ENCODE results near the gene PKN1. TPM values are rescaled to one million over a fixed set of nuclear protein-coding genes. Genes with fewer than 3 reads are reported as not detected.

Gene PKN1
- total and polyA plus RNA-seq, 10 of the 15 experiments (the other 5 are each of a cell fraction or from before 2014, with no cell fraction given), result 1.0 to 189 (median 52.7) TPM

- TF ChIP-seq, protein P1, sequence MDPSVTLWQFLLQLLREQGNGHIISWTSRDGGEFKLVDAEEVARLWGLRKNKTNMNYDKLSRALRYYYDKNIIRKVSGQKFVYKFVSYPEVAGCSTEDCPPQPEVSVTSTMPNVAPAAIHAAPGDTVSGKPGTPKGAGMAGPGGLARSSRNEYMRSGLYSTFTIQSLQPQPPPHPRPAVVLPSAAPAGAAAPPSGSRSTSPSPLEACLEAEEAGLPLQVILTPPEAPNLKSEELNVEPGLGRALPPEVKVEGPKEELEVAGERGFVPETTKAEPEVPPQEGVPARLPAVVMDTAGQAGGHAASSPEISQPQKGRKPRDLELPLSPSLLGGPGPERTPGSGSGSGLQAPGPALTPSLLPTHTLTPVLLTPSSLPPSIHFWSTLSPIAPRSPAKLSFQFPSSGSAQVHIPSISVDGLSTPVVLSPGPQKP (IDR thresholded peaks at IDR 0.05; ENCODE audit: low read depth, low read length), result no peak
- TF ChIP-seq TAF1 (IDR thresholded peaks at IDR 0.05; ENCODE audit: borderline replicate concordance, low read depth, low read length), result no peak
- no peak for TF ChIP-seq YY1 (IDR thresholded peaks at IDR 0.05; ENCODE audit: low read depth, low read length)
- TF ChIP-seq RAD51 (IDR thresholded peaks at IDR 0.05), result no peak
- TF ChIP-seq BACH1 (IDR thresholded peaks at IDR 0.05; ENCODE audit: borderline replicate concordance), result no peak
- no peak for TF ChIP-seq CHD2 (IDR thresholded peaks at IDR 0.05; ENCODE audit: borderline replicate concordance, low read depth, low read length)
- TF ChIP-seq MTA2 (IDR thresholded peaks at IDR 0.05; ENCODE audit: low read depth), result no peak
These were observed 37.1 kb downstream of the PKN1 start (continued) for GRCh38 chr19:14470031-14470876.

GRCh38 chr19:14471436-14472187, 38.5 kb downstream of the PKN1 start:
- no TSS peak for BruUV-seq (replicated peaks)
- intact Hi-C loops (cut with micrococcal nuclease; ENCODE audit: unreplicated experiment), result loop anchor here (5.0 to 10.0 kb wide), 3 partner anchors 39 to 117 kb away; partner anchors contain the start of genes DDX39A and PKN1
- Histone ChIP-seq H3K36me3 (ENCODE audit: control insufficient read depth in 2 of 2, insufficient read depth in 2 of 2, low read length in 1 of 2) (peaks cover 3 to 7% of the 10 kb centered on the region in 2 experiments; a peak in 3 of 4 replicates), H3K27me3 (replicated peaks in 1 of 2; ENCODE audit: control insufficient read depth in 2 of 2, insufficient read depth in 2 of 2, low read length in 1 of 2) (peaks cover 5 to 6% of the 10 kb centered on the region in 2 experiments; a peak in 3 of 4 replicates), H2AFZ (ENCODE audit: control insufficient read depth, low read depth, low read length) (no peak overlapping the region), H3K4me1 (ENCODE audit: control insufficient read depth, insufficient read depth, low read length) (no peaks in the 10 kb centered on the region), H3K79me2 (ENCODE audit: control insufficient read depth, insufficient read depth, low read length) (no peaks in the 10 kb centered on the region), H3K9ac (ENCODE audit: control insufficient read depth, insufficient read depth, low read length) (no peak overlapping the region), H3K4me2 (ENCODE audit: control insufficient read depth, insufficient read depth) (no peak overlapping the region), H4K20me1 (ENCODE audit: control insufficient read depth, insufficient read depth) (no peaks in the 10 kb centered on the region; the same call in 1 of the 2 replicates), H3K9me3 (replicated peaks; ENCODE audit: control insufficient read depth, insufficient read depth, low read length) (no peaks in the 10 kb centered on the region), H3K4me3 (no peak overlapping the region), H3K27ac (ENCODE audit: control insufficient read depth, insufficient read depth) (no peak overlapping the region)
- no peak for ATAC-seq
- FAIRE-seq, result no peak
- POLR2A ChIA-PET, result no interaction called here
- in situ Hi-C loops (cut with MboI), result no loop called here
- RAD21 ChIA-PET (ENCODE audit: unreplicated experiment), result interaction anchor here (0.9 to 1.4 kb wide), 2 partner anchors 41 to 110 kb away, joined by 3 to 4 read pairs; no protein-coding TSS in a partner anchor
- 80% methylated on average over 33 of the region's 46 CpGs for WGBS (ENCODE audit: insufficient coverage, insufficient replicate concordance, low lambda C conversion rate, missing lambda C conversion rate)
- CTCF ChIA-PET, result interaction anchor here (0.6 to 2.0 kb wide), 14 partner anchors 9 to 335 kb away, joined by 3 to 15 read pairs (median 4); partner anchors contain the start of gene PKN1
- no peak for DNase-seq (ENCODE audit: low read depth, low spot score)
- SMC1A ChIA-PET (ENCODE audit: uncharacterized antibody, unreplicated experiment), result interaction anchor here (0.7 kb wide), 1 partner anchor 110 kb away, joined by 3 read pairs; no protein-coding TSS in a partner anchor
- TF ChIP-seq IKZF1 (conservative IDR thresholded peaks at IDR 0.05) (no peak), TBL1XR1 (IDR thresholded peaks at IDR 0.05; ENCODE audit: low read depth, low read length) (no peak), NR2C2 (IDR thresholded peaks at IDR 0.05; ENCODE audit: borderline replicate concordance, control insufficient read depth, insufficient read length, low read depth) (no peak), CEBPZ (IDR thresholded peaks at IDR 0.05; ENCODE audit: low read depth, low read length) (no peak), BMI1 (IDR thresholded peaks at IDR 0.05; ENCODE audit: borderline replicate concordance) (no peak), USF2 (IDR thresholded peaks at IDR 0.05; ENCODE audit: borderline replicate concordance, low read depth, low read length) (no peak), NBN (IDR thresholded peaks at IDR 0.05) (no peak), STAT3 (IDR thresholded peaks at IDR 0.05; ENCODE audit: low read depth, low read length) (no peak), RFX5 (IDR thresholded peaks at IDR 0.05; ENCODE audit: low read depth, low read length) (no peak)

Data from GM12878 (cell line).